ENCODE measurements around the gene CDC40. TPM values are rescaled to one million over a fixed set of nuclear protein-coding genes. Genes with fewer than 3 reads are reported as not detected.

The CDC40 gene
- total RNA-seq, 1 donor from 2014 or later: 17.4 TPM

GRCh38 chr6:110179406-110180227, 610 bp upstream of the CDC40 start, which contains the start of gene WASF1:
Gene WASF1, minus strand, starts transcription at chr6:110179670. Its CDS starts 52,069 bp downstream, at chr6:110127601.
- DNase-seq (ENCODE audit: extremely low spot score in 2 of 2): peak in 1 of 2 donors; percentile 98
- H3K27ac ChIP-seq: peak within 1 kb of the TSS; percentile 81
- H3K4me3 ChIP-seq: peak within 1 kb of the TSS; percentile 86 to 91
- peaks cover 38% of the 10 kb centered on the region for H3K4me1 ChIP-seq
- no peaks in the 10 kb centered on the region for H3K36me3 ChIP-seq
- TF ChIP-seq POLR2A (IDR thresholded peaks at IDR 0.05): peak in 1 of 2 donors; percentile 48
- TF ChIP-seq POLR2AphosphoS5 (IDR thresholded peaks at IDR 0.05; ENCODE audit: insufficient read depth in 1 of 2, low read depth in 1 of 2): peak; percentile 86 to 100
- TF ChIP-seq CTCF (IDR thresholded peaks at IDR 0.05): no peak
- H3K27me3 ChIP-seq: no peaks in the 10 kb centered on the region
- intact Hi-C loops (cut with DNase I): loop anchor here (10.0 kb wide), 1 partner anchor 215 kb away; no protein-coding TSS in a partner anchor
- H3K9me3 ChIP-seq: no peaks in the 10 kb centered on the region

DNA sequence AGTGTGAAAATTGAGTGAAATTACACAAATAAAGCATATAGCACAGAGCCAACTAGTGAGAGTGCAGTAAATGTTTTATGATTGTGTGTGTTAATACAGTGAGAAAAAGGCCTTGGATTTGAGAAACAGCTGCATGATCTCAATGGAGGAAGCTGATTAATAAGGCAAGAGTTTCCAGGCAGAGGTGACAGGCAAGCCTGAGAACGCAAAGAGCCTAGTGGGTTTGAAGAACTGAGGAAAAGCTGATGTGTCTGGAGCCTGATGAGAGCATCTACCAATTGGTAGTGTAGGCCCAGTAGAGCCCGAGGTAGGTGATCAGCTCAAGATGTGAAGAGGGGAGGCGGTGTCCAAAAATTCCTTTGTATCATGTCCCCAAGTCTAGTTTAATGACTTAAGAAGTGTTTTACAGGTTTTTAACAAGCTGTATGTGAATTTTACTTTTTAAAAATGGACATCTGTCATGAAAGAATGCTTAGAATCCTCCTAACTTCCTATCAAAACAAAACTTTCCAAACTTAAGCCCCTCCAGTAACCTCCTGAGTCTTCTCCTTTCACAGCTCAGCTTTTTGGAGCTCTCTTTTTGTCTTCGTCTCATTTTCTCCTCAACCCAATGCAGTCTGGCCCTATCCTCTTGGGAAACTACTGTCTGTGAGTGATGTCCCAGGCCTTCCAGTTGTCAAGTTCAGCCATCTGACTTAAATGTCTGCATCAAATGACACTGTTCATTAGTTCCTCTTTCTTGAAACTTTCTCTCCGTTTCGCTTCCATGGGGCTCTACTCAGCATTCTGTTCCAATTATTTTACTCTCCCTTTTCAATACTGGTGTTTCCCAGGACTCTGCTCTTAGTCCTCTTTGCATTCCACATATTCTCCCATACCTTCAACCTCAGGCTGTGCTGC, 1.2 kb downstream of the CDC40 start:
- Histone ChIP-seq H3K9me3 (no peaks in the 10 kb centered on the region), H3K27me3 (no peaks in the 10 kb centered on the region), H3K4me3 (peak overlapping the region; percentile 86 to 91), H3K4me1 (peaks cover 46% of the 10 kb centered on the region), H3K27ac (peak overlapping the region; percentile 81), H3K36me3 (no peaks in the 10 kb centered on the region)
- DNase-seq (ENCODE audit: extremely low spot score in 2 of 2): no peak
- TF ChIP-seq POLR2AphosphoS5 (IDR thresholded peaks at IDR 0.05; ENCODE audit: insufficient read depth in 1 of 2, low read depth in 1 of 2) (no peak), CTCF (IDR thresholded peaks at IDR 0.05) (no peak), POLR2A (IDR thresholded peaks at IDR 0.05) (no peak)
- intact Hi-C loops (cut with DNase I): no loop called here

- Histone ChIP-seq H3K36me3 (no peaks in the 10 kb centered on the region), H3K9me3 (no peaks in the 10 kb centered on the region), H3K27ac (no peak overlapping the region), H3K27me3 (no peaks in the 10 kb centered on the region), H3K4me1 (peaks cover 46% of the 10 kb centered on the region), H3K4me3 (no peak overlapping the region)
- intact Hi-C loops (cut with DNase I): no loop called here
- TF ChIP-seq CTCF (IDR thresholded peaks at IDR 0.05) (no peak), POLR2A (IDR thresholded peaks at IDR 0.05) (no peak), POLR2AphosphoS5 (IDR thresholded peaks at IDR 0.05; ENCODE audit: insufficient read depth in 1 of 2, low read depth in 1 of 2) (no peak)
- DNase-seq (ENCODE audit: extremely low spot score in 2 of 2): no peak
Measured at GRCh38 chr6:110183292-110183885, 3.2 kb downstream of the CDC40 start.

- no peak for DNase-seq (ENCODE audit: extremely low spot score in 2 of 2)
- intact Hi-C loops (cut with DNase I): no loop called here
Measured at GRCh38 chr6:110185879-110186278, 5.7 kb downstream of the CDC40 start.

More at GRCh38 chr6:110185879-110186278, 5.7 kb downstream of the CDC40 start:
- H3K36me3 ChIP-seq: no peaks in the 10 kb centered on the region
- H3K27ac ChIP-seq: no peak overlapping the region
- no peak overlapping the region for H3K4me3 ChIP-seq
- peaks cover 48% of the 10 kb centered on the region for H3K4me1 ChIP-seq
- TF ChIP-seq CTCF (IDR thresholded peaks at IDR 0.05): no peak
- TF ChIP-seq POLR2AphosphoS5 (IDR thresholded peaks at IDR 0.05; ENCODE audit: insufficient read depth in 1 of 2, low read depth in 1 of 2): no peak
- TF ChIP-seq POLR2A (IDR thresholded peaks at IDR 0.05): no peak
- no peaks in the 10 kb centered on the region for H3K27me3 ChIP-seq
- H3K9me3 ChIP-seq: no peaks in the 10 kb centered on the region

Data from vagina (tissue), 2 donors.